ENCODE data around the gene EEF1AKMT1.

DNA sequence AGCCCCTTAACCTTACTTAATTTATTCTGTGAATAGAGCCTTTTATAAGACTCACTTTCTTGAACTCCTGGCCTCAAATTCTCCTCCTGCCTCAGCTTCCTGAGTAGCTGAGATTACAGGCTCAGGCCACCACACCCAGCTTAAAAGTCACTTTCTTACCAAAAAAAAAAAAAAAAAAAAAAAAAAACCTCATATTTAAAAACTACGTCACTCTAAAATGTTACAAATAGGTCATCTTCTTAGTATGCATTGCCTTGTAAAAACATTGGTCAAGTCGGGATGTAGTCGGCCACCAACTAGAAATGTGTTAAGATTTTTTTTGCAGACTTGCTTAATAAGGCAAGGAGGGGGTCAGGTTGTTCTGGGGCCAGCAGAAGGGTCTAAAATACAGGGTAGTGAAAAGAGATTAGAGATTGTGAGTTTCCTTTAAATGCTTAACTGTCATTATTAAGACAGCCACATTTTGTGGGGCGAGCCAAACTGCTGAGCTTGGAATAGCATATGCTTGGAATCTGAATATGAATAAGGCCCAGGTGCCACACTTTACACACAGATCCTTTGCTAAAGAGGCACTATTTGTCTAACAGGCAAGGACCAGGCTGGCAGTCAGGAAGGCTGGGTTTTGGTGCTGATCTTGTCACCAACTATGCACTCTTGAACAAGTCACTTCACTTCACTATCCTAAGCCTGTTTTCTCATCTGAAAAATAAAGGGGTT, 86.7 kb downstream of the EEF1AKMT1 start:
- TF ChIP-seq, protein P1, sequence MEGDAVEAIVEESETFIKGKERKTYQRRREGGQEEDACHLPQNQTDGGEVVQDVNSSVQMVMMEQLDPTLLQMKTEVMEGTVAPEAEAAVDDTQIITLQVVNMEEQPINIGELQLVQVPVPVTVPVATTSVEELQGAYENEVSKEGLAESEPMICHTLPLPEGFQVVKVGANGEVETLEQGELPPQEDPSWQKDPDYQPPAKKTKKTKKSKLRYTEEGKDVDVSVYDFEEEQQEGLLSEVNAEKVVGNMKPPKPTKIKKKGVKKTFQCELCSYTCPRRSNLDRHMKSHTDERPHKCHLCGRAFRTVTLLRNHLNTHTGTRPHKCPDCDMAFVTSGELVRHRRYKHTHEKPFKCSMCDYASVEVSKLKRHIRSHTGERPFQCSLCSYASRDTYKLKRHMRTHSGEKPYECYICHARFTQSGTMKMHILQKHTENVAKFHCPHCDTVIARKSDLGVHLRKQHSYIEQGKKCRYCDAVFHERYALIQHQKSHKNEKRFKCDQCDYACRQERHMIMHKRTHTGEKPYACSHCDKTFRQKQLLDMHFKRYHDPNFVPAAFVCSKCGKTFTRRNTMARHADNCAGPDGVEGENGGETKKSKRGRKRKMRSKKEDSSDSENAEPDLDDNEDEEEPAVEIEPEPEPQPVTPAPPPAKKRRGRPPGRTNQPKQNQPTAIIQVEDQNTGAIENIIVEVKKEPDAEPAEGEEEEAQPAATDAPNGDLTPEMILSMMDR (IDR thresholded peaks at IDR 0.05 in 2 of 3, conservative IDR thresholded peaks at IDR 0.05 in 1 of 3; ENCODE audit: borderline replicate concordance in 1 of 3, insufficient read depth in 1 of 3, low read depth in 2 of 3, low read length in 2 of 3): no peak
- TF ChIP-seq ZNF274 (IDR thresholded peaks at IDR 0.05; ENCODE audit: low read depth, low read length) (no peak), POLR2A (IDR thresholded peaks at IDR 0.05; ENCODE audit: borderline replicate concordance, extremely low read depth, insufficient read depth, insufficient read length) (no peak), POLR2AphosphoS5 (IDR thresholded peaks at IDR 0.05; ENCODE audit: low read depth, low read length) (no peak), JUND (IDR thresholded peaks at IDR 0.05) (no peak)
